Measurements from ENCODE around the gene TSPYL1.

DNA sequence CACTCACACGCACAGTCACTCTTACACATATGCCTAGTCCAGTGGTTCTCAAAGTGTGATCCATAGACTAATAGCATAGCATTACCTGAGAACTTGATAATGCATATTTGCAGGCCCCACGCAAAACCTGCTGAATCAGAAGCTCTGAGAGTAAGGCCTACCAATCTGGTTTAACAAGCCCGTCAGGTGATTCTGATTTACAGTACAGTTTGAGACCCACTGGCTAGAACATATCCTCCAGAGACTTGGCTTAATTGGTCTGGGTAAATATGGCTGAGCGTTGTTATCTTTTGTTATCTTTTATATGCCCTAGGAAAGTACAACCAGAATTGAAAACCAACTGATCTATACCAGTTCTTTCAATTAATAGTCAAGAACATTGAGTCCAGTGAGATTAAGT, 35.4 kb downstream of the TSPYL1 start:
- TF ChIP-seq, protein P1, sequence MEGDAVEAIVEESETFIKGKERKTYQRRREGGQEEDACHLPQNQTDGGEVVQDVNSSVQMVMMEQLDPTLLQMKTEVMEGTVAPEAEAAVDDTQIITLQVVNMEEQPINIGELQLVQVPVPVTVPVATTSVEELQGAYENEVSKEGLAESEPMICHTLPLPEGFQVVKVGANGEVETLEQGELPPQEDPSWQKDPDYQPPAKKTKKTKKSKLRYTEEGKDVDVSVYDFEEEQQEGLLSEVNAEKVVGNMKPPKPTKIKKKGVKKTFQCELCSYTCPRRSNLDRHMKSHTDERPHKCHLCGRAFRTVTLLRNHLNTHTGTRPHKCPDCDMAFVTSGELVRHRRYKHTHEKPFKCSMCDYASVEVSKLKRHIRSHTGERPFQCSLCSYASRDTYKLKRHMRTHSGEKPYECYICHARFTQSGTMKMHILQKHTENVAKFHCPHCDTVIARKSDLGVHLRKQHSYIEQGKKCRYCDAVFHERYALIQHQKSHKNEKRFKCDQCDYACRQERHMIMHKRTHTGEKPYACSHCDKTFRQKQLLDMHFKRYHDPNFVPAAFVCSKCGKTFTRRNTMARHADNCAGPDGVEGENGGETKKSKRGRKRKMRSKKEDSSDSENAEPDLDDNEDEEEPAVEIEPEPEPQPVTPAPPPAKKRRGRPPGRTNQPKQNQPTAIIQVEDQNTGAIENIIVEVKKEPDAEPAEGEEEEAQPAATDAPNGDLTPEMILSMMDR (conservative IDR thresholded peaks at IDR 0.05; ENCODE audit: low read depth, low read length) = no peak
- TF ChIP-seq EZH2 (IDR thresholded peaks at IDR 0.05; ENCODE audit: low read length, unreplicated experiment) = no peak

Measured in PC-3 (cell line).